ENCODE measurements around the gene ZNF837.
A peak's percentile ranks its signal among the peaks of the same experiment; 100 is the strongest.

The ZNF837 gene

DNA sequence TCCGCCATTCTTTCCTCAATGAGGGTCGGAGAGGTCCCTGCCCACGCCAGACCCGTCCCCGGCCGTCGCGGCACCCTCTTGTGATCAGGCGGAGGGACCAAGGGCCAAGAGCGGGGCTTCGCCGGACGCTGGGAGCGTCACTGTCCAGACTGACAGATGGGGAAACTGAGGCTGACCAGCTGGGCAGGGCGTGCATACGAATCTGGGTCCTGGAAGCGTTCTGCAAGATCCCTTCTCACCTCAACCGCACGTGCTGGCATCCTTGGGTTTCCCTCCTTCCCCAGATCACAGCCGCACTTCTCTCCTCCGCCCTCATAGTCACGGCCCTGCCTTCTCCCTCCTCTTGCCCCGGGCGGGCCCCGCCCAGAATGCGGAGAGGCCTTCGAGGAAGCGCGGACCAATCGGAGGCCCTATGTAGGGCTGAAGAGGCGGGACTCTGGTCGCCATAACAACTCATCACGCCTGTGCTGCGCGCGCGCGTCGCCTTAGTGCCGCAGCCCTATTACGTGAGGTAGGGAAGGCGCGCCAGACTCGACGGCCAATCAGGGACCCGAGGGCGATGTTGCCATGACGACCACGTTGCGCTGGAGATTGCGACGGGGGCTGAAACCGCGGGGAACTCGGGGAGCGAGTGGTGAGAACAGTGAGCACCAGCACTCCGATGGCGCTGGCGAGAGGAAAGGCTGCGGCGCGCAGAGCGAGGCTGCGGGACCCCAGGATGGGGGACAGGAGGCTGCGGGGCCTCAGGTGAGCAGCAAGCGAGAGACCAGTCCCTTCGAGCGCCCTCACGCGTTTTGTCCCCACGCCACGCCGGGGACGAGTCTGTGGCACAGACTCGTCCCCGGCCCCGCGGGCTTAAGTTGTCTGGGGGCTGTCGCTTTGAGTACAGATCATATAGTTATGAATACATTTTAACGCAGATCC is 20.3 kb upstream of the ZNF837 start:
- TF ChIP-seq ZNF274 (IDR thresholded peaks at IDR 0.05; ENCODE audit: low read depth, low read length) = no peak
- H3K4me3 ChIP-seq (ENCODE audit: low read length) = peak overlapping the region; percentile 65

DNA sequence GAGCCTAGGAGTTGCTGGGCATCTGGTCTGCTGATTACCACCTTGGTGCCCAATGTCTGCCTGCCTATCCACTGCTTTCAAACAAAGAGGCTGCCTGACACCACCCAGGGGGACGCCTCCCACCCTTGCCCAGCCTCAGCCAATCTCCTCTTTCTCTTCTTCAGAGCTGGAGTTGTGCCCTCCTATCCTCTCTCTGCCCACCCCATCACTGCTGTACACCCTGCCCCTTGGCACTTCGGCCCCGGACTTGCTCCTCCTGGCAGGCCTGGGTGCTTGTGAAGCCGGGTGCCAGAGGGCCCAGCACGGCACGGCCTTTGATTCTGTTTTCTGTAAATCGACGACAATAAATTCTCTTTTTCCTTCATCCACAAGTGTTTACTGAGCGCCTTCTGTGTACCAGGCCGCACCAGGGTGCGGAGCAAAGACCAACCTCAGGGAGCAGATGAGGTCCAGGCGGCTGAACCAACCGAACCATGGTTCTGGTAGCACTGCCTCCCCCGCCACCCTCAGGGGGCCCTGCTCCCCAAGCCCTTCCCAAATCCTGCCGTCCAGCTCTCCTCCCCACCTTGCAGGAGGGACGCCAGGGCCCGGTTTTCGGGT is 19.6 kb upstream of the ZNF837 start:
- no peak for TF ChIP-seq ZNF274 (IDR thresholded peaks at IDR 0.05; ENCODE audit: low read depth, low read length)
- H3K4me3 ChIP-seq (ENCODE audit: low read length) = peak overlapping the region; percentile 48; the same call in 1 of the 2 replicates

DNA sequence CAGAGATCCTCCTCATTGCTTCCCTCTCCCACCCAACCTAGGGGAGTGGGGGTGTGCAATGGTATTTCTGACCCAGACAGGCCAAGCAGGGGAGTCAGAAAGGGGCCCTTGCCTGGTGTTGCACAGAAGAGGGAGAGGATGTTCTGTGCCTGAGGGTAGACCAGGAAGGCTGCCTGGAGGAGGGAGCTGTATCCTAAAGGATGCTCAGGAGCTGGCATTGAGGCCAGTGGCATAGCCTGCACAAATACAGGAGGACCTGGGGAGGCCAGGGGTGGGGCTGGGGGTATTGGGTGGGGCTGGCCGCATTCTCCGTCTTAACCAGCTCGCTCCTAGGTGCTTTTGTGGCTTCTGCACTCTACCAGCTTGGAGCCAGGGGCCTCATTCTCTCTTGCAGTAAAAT is 19.1 kb upstream of the ZNF837 start:
- H3K4me3 ChIP-seq (ENCODE audit: low read length) = no peak overlapping the region
- TF ChIP-seq ZNF274 (IDR thresholded peaks at IDR 0.05; ENCODE audit: low read depth, low read length) = no peak

DNA sequence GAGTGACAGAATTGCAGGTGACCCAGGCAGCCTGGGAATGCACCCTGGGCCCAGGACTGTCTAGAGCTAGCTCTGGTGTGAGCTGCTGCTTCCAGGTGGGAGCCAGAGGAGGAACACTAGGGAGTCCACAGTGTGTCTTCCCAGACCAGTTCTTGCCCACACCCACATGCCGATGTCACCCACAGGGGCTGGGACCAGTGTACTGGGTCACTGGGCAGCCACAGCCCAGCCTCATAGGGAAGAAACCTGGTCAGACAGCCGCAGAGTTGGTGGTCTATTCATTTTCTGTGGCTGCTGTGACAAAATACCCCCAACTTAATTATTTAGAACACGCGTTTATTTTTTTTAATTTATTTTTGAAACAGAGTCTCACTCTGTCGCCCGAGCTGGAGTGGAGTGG is 17.7 kb upstream of the ZNF837 start:
- no peak overlapping the region for H3K4me3 ChIP-seq (ENCODE audit: low read length)
- TF ChIP-seq ZNF274 (IDR thresholded peaks at IDR 0.05; ENCODE audit: low read depth, low read length) = no peak

DNA sequence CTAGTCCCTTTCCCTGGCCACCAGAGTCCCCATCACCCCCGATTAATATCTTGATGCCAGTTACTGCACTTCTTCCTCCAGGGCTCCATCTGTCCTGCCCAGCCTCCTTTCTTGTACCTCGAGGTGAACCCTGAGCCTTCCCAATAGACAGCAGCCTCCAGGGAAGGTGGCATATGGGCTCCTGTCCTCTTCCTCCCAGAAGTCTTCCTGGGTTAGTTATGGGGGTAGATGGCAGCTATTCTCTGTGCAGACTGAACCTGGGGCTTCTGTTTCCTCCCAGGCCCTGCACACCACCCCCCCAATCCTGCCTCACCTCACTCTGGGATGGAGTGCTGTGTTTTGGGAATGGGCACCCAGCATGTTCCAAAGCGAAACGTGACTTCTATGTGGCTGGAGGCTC is 17.3 kb upstream of the ZNF837 start:
- TF ChIP-seq ZNF274 (IDR thresholded peaks at IDR 0.05; ENCODE audit: low read depth, low read length) = no peak
- no peak overlapping the region for H3K4me3 ChIP-seq (ENCODE audit: low read length)

DNA sequence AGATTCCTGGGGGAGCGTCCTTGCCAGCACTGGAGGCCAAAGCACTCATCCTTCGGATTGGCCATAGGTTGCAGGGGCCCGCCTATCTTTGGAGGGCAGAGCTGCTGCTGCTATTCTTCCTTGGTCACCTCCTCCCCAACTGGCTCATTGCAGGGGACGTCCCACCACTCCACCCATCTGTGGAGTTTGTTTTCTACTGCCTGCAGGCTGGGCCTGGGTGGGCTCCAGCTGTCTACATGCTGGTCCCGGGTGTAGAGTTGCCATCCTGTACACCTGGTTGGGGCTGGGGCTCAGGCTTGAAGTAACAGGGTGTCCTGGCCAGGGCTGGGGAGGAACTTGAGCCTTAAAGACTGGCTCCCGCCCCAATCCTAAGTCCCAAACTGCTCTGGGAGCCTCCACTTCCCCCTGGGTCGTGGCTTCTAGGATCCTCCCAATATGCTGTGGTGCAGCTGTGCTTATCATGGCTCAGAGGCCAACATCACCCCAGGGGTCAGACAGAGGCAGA is 16.8 kb upstream of the ZNF837 start:
- H3K4me3 ChIP-seq (ENCODE audit: low read length) = no peak overlapping the region
- no peak for TF ChIP-seq ZNF274 (IDR thresholded peaks at IDR 0.05; ENCODE audit: low read depth, low read length)

DNA sequence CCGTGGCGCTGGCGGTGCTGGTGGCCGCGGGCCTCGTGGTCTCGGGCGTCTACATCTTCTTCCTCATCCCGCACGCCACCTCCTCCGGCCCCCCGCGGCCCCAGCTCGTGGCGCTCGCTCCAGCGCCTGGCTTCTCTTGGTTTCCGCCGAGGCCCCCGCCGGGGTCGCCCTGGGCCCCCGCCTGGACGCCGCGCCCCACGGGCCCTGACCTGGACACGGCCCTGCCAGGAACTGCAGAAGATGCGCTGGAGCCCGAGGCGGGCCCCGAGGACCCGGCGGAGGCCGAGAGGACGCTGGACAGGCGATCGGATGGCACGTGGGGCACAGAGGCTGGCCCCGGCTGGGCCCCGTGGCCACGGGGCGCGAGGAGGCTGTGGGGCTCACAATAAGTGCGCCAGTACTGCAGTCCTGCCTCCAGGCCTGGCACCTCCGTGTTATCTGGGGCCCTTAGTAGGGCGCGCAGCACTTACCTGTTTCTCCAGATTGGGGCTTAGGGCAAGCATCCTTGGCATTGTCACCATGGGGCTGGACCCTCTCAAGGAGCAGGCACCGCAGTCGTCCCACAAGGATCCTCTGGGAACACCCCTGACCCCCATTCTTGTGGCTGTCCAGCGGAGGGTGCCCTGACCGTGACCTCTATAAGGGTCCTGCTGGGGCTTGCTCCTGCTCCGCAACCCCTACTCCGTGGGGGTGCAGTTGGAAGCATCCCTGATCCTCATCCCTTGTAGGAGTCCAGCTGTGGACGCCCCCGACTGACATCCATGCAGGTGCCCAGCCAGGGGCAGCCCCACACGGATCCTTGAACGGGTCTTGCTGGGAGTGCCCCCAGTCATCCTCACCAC is 16.1 kb upstream of the ZNF837 start:
- TF ChIP-seq ZNF274 (IDR thresholded peaks at IDR 0.05; ENCODE audit: low read depth, low read length) = no peak
- H3K4me3 ChIP-seq (ENCODE audit: low read length) = no peak overlapping the region

DNA sequence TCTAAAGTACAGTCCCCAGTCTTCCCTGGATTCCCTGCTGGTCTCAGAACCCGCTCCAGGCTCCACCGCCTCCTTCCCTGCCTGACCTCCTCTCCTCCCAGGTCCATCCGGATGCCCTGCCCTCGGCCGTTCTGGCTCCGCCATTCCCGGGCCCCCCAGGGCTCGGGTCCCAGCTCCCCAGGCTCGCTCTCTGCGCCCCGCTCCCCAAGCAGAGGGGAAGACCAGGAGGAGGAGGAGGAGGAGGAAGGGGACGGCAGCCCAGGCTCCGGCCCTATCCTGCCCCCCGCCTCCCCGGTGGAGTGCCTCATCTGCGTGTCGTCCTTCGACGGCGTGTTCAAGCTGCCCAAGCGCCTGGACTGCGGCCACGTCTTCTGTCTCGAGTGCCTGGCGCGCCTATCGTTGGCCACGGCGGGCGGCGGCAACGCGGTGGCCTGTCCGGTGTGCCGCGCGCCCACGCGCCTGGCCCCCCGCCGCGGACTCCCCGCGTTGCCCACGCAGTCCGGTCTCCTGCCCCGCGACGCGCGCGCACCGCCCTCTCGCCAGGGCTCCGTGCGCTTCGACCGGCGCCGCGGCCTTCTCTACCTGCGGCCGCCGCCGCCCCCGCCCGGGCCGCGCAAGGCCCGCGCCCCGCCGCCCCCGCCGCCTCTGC is 15.3 kb upstream of the ZNF837 start:
- H3K4me3 ChIP-seq (ENCODE audit: low read length) = no peak overlapping the region
- no peak for TF ChIP-seq ZNF274 (IDR thresholded peaks at IDR 0.05; ENCODE audit: low read depth, low read length)

DNA sequence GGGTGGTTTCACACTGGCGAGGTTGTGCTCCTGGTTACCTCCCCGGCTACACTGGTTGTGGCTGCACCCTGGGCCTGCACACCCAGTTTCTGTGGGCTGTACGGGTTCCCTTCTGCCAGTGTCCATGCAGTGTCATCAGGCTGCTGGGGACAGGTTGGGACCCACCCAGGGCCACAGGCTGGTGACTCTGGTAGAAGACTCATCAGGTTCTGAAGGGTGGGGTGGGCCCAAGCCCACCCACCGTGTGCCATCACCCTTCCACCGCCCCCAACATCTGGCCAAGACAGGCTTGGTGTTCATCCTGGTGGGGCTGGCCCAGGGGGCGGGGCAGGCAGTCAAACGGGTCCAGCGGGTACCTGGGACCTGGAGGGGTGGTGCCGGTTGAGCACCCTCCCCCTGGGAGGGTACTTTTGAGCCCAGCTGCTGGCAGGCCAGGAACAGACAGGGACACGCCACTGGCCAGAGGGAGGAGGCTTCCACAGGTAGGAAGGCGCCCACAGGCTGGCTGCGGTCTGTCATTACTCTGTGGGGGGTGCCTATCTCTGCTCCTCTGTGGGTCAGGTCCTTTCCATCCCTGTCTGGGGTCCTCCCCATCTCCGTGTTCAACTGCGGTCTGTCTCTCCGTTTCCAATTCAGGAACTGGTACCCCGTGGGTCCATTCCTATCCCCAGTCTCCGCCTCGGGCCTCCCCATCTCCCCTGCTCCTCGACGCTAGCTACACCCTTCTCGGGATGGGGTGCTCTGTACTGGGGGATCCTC is 14.6 kb upstream of the ZNF837 start, which contains the start of gene RNF225:
Gene RNF225 (plus strand): TSS at position 437 of the 759 bp plus-strand sequence. CDS start 434 bp downstream, outside the sequence.
- no peak for TF ChIP-seq ZNF274 (IDR thresholded peaks at IDR 0.05; ENCODE audit: low read depth, low read length)
- no peak within 1 kb of the TSS for H3K4me3 ChIP-seq (ENCODE audit: low read length)

DNA sequence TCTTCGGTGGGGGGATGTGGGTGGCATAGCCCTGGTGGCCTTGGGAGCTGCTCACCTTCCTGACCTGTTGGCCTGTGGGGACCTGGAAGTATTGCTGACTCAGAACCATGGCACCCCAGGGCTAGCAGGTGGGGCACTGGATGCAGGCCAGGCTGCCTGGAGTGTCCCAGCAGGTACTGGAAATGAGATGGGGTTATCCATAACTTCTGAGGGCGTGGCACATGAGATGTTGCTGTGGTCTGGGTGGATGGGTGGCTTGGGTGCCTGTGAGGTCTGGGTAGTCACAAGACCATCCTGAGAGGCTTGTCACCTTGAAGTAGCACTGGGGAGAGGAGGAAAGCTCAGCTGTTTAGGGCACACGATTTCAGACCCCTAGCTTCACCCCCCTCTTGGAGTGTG is 14.0 kb upstream of the ZNF837 start:
- TF ChIP-seq ZNF274 (IDR thresholded peaks at IDR 0.05; ENCODE audit: low read depth, low read length) = no peak
- H3K4me3 ChIP-seq (ENCODE audit: low read length) = no peak overlapping the region

DNA sequence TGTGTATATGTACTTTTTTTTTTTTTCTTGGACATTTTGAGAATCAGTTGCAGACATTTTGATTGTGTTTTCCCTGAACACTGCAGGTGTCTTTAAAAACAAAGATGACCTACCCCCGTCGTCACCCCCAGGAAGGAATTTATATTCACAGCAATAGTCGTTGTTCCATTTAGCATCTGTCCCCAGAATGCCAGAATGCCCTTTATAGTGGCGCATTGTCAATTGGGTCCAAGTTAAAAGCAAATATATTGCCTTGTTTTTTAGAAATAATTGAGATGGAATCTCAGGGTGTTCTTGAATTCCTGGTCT is 12.8 kb upstream of the ZNF837 start:
- TF ChIP-seq ZNF274 (IDR thresholded peaks at IDR 0.05; ENCODE audit: low read depth, low read length) = no peak
- H3K4me3 ChIP-seq (ENCODE audit: low read length) = no peak overlapping the region

DNA sequence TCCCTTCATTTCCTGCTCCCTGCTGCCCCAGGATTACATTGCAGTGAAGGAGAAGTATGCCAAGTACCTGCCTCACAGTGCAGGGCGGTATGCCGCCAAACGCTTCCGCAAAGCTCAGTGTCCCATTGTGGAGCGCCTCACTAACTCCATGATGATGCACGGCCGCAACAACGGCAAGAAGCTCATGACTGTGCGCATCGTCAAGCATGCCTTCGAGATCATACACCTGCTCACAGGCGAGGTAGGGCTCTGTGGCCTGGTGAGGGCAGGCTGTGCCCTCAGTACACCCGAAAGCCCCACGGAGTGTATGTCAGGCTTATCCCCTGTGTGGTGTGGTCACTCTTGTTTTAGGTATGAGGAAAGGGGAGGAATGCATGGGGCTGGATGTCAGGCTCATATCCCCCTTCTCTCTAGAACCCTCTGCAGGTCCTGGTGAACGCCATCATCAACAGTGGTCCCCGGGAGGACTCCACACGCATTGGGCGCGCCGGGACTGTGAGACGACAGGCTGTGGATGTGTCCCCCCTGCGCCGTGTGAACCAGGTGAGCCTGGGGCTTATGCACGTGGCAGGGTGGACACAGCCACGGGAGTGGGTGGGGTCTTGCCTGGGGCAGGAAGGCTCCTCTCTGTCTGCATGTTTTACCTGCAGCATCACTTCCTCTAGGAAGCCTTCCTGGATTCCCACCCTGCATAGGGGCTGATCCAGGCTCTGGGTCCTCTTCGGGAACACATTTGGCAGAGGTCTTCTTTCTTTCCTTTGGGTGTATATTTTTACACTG is 12.3 kb upstream of the ZNF837 start:
- no peak overlapping the region for H3K4me3 ChIP-seq (ENCODE audit: low read length)
- no peak for TF ChIP-seq ZNF274 (IDR thresholded peaks at IDR 0.05; ENCODE audit: low read depth, low read length)

DNA sequence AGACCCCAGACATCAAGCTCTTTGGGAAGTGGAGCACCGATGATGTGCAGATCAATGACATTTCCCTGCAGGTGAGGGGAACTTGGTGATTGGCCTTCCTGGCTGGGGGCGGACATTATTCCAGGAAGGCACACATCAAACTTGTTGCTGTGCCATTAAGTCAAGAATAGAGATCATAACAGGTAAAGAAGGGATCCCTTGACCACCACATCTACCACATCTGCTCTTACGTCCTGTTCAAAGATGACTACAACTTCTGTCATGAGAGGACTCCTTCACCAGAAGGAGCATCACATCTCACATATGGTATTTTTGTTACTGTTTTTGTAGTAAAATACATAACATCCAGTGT is 7.3 kb upstream of the ZNF837 start:
- peak overlapping the region; percentile 86 for H3K4me3 ChIP-seq (ENCODE audit: low read length)
- TF ChIP-seq ZNF274 (IDR thresholded peaks at IDR 0.05; ENCODE audit: low read depth, low read length) = no peak
